ENCODE results near the gene SPINK4.

Gene SPINK4

GRCh38 chr9:33239921-33240320, at the start of gene SPINK4:
Gene SPINK4, plus strand, starts transcription at chr9:33240167. Its CDS starts 42 bp downstream, at chr9:33240209.
- no peak for DNase-seq

GRCh38 chr9:33192493-33193255, 47.3 kb upstream of the SPINK4 start:
- no peak for DNase-seq

GRCh38 chr9:33193818-33194217, 46.1 kb upstream of the SPINK4 start:
- no peak for DNase-seq

GRCh38 chr9:33196736-33197135, 43.2 kb upstream of the SPINK4 start:
- no peak for DNase-seq

- no peak for DNase-seq
Observed at GRCh38 chr9:33197279-33198152, 42.5 kb upstream of the SPINK4 start.

GRCh38 chr9:33198165-33198564, 41.8 kb upstream of the SPINK4 start:
- no peak for DNase-seq

GRCh38 chr9:33202018-33202417, 37.9 kb upstream of the SPINK4 start:
- no peak for DNase-seq

GRCh38 chr9:33202552-33203201, 37.3 kb upstream of the SPINK4 start:
- no peak for DNase-seq

GRCh38 chr9:33209394-33209793, 30.6 kb upstream of the SPINK4 start:
- DNase-seq, result no peak

GRCh38 chr9:33210006-33210715, 29.8 kb upstream of the SPINK4 start:
- DNase-seq, result no peak

GRCh38 chr9:33211695-33212393, 28.1 kb upstream of the SPINK4 start:
- DNase-seq, result no peak

GRCh38 chr9:33220681-33221567, 19.0 kb upstream of the SPINK4 start:
- DNase-seq, result no peak

- no peak for DNase-seq
Observed at GRCh38 chr9:33221568-33221884, 18.4 kb upstream of the SPINK4 start.

- DNase-seq, result no peak
Observed at GRCh38 chr9:33222031-33222430, 17.9 kb upstream of the SPINK4 start.

GRCh38 chr9:33223696-33224095, 16.3 kb upstream of the SPINK4 start:
- no peak for DNase-seq

- peak; percentile 63 to 70 for DNase-seq
Observed at GRCh38 chr9:33225319-33226147, 14.4 kb upstream of the SPINK4 start.

GRCh38 chr9:33227008-33227398, 13.0 kb upstream of the SPINK4 start:
- no peak for DNase-seq

- DNase-seq, result no peak
Observed at GRCh38 chr9:33227741-33228140, 12.2 kb upstream of the SPINK4 start.

GRCh38 chr9:33228606-33229005, 11.4 kb upstream of the SPINK4 start:
- no peak for DNase-seq

- no peak for DNase-seq
Observed at GRCh38 chr9:33229359-33230114, 10.4 kb upstream of the SPINK4 start.
